Subcutaneous adipose tissue (tissue), 4 donors: ENCODE measurements around the gene KATNIP. TPM values are rescaled to one million over a fixed set of nuclear protein-coding genes. Genes with fewer than 3 reads are reported as not detected.

Source experiments
- total RNA-seq, 4 donors: library from RNA; depleted of rRNA; stranded (reverse); fragments of >200 nt; gene quantifications; one replicate each; pipeline ENCODE4 v1.1.0, GENCODE V29; 2016
- TF ChIP-seq, protein P1 (sequence below): fragments of 450-650 bp; IDR thresholded peaks from one replicate; pipeline ENCODE4 v1.5.1; 2016; ENCODE audit warnings: low read depth, mild to moderate bottlenecking, control low read depth, antibody characterized with exemption, moderate library complexity

The KATNIP gene
- total RNA-seq, 4 donors from 2014 or later = 13.0 to 22.9 (median 15.8) TPM

DNA sequence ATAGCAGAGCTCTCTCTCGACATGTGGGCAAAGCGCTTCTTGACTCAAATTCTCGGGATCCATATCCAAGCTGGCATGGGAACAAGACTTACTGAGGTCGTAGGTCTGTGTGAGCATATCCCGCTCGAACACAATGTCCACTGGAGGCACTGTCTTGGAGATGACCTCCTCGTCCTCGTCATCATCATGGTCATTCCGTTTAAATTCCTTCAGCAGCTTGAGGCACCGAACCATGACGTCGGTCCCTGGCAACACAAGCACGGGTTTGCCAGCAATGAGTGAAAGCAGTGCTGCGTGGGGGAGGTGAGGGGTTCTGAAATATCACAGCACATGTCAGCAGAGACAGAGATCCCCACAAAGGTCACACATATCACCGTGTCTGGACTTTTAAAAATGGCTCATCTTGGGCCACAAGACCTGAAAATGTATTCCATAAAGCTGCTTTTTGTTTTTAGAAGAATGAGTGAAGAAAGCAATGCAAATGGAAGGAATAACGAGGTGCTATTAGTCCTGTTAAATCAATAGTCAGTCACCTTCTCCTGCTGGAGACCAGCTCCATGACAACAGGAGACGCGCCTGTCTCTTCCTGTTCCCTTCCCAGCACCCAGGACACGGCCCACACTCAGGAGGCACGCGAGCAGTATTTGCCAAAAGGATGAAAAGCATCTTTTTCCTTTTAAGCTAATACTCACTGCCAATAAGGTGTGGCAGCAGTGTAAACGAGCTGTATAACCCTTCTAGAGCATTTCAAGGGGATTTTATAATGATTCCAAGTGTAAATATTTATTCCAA lies 38.1 kb upstream of the KATNIP start:
- TF ChIP-seq, protein P1, sequence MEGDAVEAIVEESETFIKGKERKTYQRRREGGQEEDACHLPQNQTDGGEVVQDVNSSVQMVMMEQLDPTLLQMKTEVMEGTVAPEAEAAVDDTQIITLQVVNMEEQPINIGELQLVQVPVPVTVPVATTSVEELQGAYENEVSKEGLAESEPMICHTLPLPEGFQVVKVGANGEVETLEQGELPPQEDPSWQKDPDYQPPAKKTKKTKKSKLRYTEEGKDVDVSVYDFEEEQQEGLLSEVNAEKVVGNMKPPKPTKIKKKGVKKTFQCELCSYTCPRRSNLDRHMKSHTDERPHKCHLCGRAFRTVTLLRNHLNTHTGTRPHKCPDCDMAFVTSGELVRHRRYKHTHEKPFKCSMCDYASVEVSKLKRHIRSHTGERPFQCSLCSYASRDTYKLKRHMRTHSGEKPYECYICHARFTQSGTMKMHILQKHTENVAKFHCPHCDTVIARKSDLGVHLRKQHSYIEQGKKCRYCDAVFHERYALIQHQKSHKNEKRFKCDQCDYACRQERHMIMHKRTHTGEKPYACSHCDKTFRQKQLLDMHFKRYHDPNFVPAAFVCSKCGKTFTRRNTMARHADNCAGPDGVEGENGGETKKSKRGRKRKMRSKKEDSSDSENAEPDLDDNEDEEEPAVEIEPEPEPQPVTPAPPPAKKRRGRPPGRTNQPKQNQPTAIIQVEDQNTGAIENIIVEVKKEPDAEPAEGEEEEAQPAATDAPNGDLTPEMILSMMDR = no peak

DNA sequence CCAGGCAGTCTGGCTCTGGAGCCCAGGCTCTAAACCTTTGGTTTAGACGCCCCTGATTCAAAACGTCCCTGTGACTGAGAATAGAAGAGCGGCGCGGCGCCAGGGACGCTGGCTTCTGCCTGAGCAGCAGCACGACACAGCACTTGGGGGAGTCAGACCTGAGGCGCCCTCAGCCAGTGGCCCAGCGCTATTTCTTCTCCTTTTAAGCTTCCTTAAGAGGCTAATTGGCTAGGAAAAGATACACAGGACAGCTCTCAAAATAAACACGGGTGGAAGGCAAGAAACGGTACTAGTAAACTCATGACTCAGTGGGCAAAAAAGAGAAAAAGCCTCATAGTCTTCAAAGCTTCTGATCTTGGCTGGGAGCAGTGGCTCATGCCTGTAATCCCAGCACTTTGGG lies 35.1 kb upstream of the KATNIP start:
- TF ChIP-seq, protein P1 = no peak

DNA sequence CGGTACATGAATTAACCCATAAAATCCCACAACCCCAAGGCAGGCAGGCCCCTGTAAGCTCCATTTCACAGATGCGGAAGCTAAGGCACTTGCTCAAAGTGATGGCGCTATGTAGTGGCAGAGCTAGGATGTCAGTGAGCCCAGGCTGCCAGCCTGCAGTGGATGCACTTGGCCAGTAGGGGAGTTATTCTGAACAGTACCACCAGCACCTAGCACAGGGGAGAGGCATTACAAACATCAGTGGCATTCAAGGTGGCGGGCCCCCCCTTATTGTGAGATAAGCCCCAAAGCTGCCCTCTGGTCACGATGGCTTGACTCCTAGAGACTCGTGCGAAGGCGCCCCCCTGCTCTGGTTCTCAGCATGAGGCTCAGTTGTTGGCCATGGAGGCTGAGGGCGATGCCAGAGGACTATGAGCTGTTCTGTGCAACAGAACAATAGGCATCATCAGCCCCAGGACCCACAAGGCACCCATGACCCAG lies 34.0 kb upstream of the KATNIP start:
- TF ChIP-seq, protein P1 = no peak

DNA sequence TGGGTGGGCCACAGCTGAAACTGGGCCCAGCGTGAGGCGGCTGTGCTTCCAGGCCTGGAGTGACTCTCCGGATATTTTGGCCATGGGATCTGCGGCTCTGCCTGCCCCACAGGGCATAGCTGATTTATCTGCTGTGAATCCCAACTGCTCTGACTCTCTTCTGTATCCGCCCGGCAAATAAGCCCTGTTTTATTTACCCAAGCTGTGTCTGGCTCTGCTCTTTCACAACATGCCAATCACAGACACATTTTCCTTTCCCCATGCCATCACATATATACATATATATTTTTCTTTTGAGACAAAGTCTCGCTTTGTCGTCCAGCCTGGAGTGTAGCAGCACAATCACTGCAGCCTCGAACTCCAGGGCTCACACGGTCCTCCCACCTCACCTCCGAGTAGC lies 33.6 kb upstream of the KATNIP start:
- TF ChIP-seq, protein P1 = no peak

DNA sequence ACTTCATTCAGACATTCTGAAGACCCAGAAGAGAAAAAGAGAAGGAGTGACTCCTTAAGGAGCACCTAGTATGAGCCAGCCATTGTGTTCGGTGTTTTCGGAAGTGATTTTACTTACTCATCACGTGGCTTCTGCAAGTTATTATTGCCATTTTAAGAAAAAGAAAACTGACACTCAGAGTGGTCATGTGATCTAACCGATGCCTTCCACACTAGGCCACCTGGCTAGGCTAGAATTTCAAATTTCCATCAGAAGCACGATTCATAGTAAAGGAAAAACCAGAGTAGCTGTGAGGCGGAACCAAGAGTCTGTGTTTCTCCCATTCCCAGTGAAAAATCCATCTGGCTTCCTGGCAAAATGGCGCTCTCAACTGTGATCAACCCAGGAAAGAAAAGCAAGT lies 32.3 kb upstream of the KATNIP start:
- TF ChIP-seq, protein P1 = no peak

DNA sequence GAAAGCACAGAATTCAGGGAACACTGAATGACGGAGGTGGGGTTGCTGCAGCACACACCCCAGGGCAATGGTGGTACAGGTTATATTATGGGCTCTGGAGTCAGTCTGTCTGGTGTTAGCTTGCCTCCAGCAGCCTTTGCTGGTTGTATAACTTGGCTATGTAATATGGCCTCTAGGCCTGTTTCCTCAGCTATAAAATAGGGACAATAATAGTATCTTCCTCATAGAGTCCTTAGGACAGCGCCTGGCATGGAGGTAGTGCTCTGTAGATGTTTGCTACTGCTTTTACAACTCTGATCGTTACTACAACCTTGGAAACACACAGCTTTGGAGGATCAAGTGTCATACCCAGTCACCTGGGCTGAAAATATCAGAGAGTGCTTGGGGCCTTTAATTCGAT lies 31.7 kb upstream of the KATNIP start:
- TF ChIP-seq, protein P1 = no peak

DNA sequence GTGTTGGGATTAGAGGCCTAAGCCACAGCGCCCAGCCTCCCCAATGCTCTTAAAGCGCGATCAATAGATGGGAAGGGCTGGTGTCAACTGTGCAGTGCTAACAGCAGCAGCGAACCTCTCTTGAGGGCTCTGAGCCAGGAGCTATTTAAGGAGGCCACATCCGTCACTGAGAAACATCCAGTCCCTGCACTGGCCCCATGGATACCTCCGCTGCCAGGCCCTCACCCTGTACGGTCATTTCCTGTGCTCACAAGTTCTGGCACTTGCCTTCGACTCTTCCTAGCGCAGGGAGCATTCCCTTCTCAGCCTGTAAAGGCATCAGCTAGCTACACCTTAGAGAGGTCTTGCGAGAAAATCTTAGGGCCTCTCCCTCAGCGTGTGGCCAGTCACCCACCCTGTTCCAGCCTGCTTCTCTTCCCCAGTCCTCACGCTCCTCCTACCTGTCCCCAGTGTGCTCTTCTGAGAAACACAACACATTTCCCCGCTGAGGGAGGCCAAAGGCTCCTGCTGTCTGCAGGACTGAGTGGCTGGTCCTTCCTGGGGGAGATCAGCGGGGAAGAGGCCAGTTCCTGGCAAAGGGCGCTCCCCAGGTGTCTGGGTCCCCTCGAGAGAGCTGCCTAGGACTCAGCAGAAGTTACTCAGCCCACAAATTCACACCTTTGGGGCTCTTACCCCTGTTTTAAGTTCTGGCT lies 28.8 kb upstream of the KATNIP start:
- TF ChIP-seq, protein P1 = no peak
